A549 (cell line): Measurements from ENCODE around the gene NAPA.

Experiments
- CBX2 ChIP-seq: fragments of 200-600 bp; sonication (generic); IDR thresholded peaks from 2 replicates; pipeline ENCODE4 v1.6.1; 2016; ENCODE audit warnings: low read depth, mild to moderate bottlenecking, borderline replicate concordance
- CBX8 ChIP-seq: fragments of 200-600 bp; sonication (generic); IDR thresholded peaks from 2 replicates; pipeline ENCODE4 v1.6.1; 2016
- CEBPB ChIP-seq, 2 experiments: fragments of >200 bp in 1 of 2; sonication (Bioruptor Twin) in 1 of 2; formaldehyde crosslinking in 1 of 2; IDR thresholded peaks; 2 replicates each; pipeline ENCODE4 v1.6.1; 2012 to 2016
- CTCF ChIP-seq: fragments of >200 bp; sonication (Bioruptor Twin); formaldehyde crosslinking; IDR thresholded peaks from 3 replicates; pipeline ENCODE4 v1.5.1; 2016
- EP300 ChIP-seq, 2 experiments: fragments of >200 bp; sonication (Bioruptor Twin); formaldehyde crosslinking; IDR thresholded peaks; 2 replicates in 1 of 2; 3 replicates in 1 of 2; pipeline ENCODE4 v1.6.1; 2016 to 2017
- JUN ChIP-seq, 2 experiments: fragments of >200 bp; sonication (Bioruptor Twin); formaldehyde crosslinking; IDR thresholded peaks; 2 replicates in 1 of 2; 3 replicates in 1 of 2; pipeline ENCODE4 v1.6.1; 2016 to 2017
- MAFK ChIP-seq: fragments of 450-650 bp; IDR thresholded peaks from 2 replicates; pipeline ENCODE4 v1.6.1; 2014; ENCODE audit not compliant: partially characterized antibody
- MAX ChIP-seq: IDR thresholded peaks from 2 replicates; pipeline ENCODE4 v1.6.1; 2012
- MAZ ChIP-seq: fragments of 150-350 bp; IDR thresholded peaks from 2 replicates; pipeline ENCODE4 v1.6.1; 2014; ENCODE audit warnings: antibody characterized with exemption, low read depth, low read length, borderline replicate concordance
- MYC ChIP-seq: IDR thresholded peaks from 2 replicates; pipeline ENCODE4 v1.6.1; 2012; ENCODE audit warnings: mild to moderate bottlenecking, inconsistent platforms, low read length, improper control_type of control experiment, borderline replicate concordance
- NR3C1 ChIP-seq: fragments of >200 bp; sonication (Bioruptor Twin); formaldehyde crosslinking; IDR thresholded peaks from 3 replicates; pipeline ENCODE4 v1.6.1; 2017
- POLR2A ChIP-seq: IDR thresholded peaks from 2 replicates; pipeline ENCODE4 v1.6.1; 2012; ENCODE audit warnings: mild to moderate bottlenecking, low read length
- REST ChIP-seq: fragments of 200-600 bp; sonication (generic); IDR thresholded peaks from 2 replicates; pipeline ENCODE4 v1.6.1; 2016; ENCODE audit warnings: antibody characterized with exemption, mild to moderate bottlenecking, moderate library complexity
- USF2 ChIP-seq: fragments of 450-650 bp; IDR thresholded peaks from 2 replicates; pipeline ENCODE4 v1.6.1; 2014; ENCODE audit warnings: antibody characterized with exemption

GRCh38 chr19:47539747-47540311, 25.0 kb upstream of the NAPA start:
- no peak for TF ChIP-seq CTCF
- TF ChIP-seq EP300 (IDR thresholded peaks at IDR 0.05), result no peak
- no peak for TF ChIP-seq POLR2A
- no peak for TF ChIP-seq CBX2
- TF ChIP-seq MAZ, result no peak
- TF ChIP-seq REST, result no peak
- TF ChIP-seq CEBPB (IDR thresholded peaks at IDR 0.05), result no peak
- TF ChIP-seq MAFK, result peak; percentile 77
- no peak for TF ChIP-seq MYC
- TF ChIP-seq CBX8, result no peak
- no peak for TF ChIP-seq NR3C1
- TF ChIP-seq USF2, result no peak
- TF ChIP-seq MAX, result no peak
- no peak for TF ChIP-seq JUN (IDR thresholded peaks at IDR 0.05)
